Urinary bladder (tissue), 4 donors: ENCODE measurements around the gene FAM200C. TPM values are rescaled to one million over a fixed set of nuclear protein-coding genes. Genes with fewer than 3 reads are reported as not detected.

Experiments used
- DNase-seq: peaks from one replicate; pipeline ENCODE4 v3.0.0-alpha.2; 2015; ENCODE audit errors: extremely low spot score
- H3K27ac ChIP-seq: one replicate; pipeline ENCODE4 v1.5.1; 2013; ENCODE audit warnings: low read depth, mild to moderate bottlenecking, moderate library complexity
- H3K36me3 ChIP-seq: one replicate; pipeline ENCODE4 v1.6.1; 2013; ENCODE audit warnings: mild to moderate bottlenecking, moderate library complexity; ENCODE audit not compliant: insufficient read depth
- H3K4me1 ChIP-seq: one replicate; pipeline ENCODE4 v1.6.1; 2013; ENCODE audit warnings: mild to moderate bottlenecking, moderate library complexity; ENCODE audit not compliant: insufficient read depth
- H3K4me3 ChIP-seq: one replicate; pipeline ENCODE4 v1.5.1; 2013; ENCODE audit warnings: low read depth, low read length
- WGBS: extraction: QIAGEN DNeasy Blood & Tissue Kit; methylation state at CpG from one replicate; pipeline ENCODE4 v1.1.7; 2013; 5-methylcytosine and 5-hydroxymethylcytosine counted together
- polyA plus RNA-seq: library from polyadenylated mRNA; stranded (reverse); fragments of 200-250 nt; gene quantifications from one replicate; pipeline ENCODE4 v1.2.3, GENCODE V29; 2013
- total RNA-seq: library from RNA; depleted of rRNA; stranded (reverse); fragments of >200 nt; gene quantifications from one replicate; pipeline ENCODE4 v1.2.3, GENCODE V29; 2014
- donor health status: healthy with polysubstance abuse.
- donor health status: healthy.

FAM200C gene
- total and polyA plus RNA-seq, 2 donors, result 4.3 to 31.2 TPM

DNA sequence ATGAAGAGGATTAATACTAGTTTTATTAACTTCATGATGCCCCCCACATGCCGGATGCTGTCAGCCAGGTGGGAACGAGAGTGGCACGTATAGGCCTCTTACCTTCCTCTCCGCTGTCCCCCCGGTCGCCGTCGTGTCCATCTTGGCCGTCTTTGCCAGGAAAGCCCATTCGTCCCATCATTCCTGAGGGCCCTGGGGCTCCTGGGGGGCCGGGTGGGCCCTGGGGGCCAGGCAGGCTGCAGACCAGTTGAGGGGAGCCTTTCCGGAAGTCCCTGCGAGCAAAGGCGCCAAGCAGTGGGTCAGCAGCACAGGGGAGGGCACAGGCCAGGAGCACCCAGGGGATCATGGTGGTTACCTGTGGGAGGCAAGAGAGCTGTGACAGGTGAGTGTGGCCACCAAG lies 45.2 kb downstream of the FAM200C start:
- no peaks in the 10 kb centered on the region for H3K4me1 ChIP-seq
- WGBS, result 93% methylated on average over 14 of the region's 14 CpGs
- no peak for DNase-seq
- no peak overlapping the region for H3K27ac ChIP-seq
- H3K4me3 ChIP-seq, result no peak overlapping the region
- H3K36me3 ChIP-seq, result no peaks in the 10 kb centered on the region

DNA sequence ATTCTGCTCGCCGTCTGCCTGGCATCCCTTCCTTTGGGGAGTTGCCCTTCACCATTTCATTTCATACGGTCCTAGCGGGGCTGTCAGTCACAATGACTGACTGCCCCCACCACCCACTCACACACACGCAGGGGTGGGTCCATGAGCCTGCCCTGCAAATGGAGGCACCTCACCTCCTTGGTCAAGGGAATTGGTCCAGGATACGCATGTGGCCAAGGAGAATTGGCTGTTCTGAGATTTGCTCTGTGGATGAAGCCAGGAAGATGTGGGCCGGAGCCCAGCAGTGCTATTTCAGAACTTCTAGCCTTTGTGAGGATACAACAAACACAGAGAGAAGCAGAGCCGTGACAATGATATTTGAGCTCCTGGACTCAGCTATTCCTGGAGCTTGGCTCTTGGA lies 46.5 kb downstream of the FAM200C start:
- no peaks in the 10 kb centered on the region for H3K4me1 ChIP-seq
- no peak for DNase-seq
- no peak overlapping the region for H3K4me3 ChIP-seq
- no peak overlapping the region for H3K27ac ChIP-seq
- WGBS, result 80% methylated on average over 8 of the region's 8 CpGs
- H3K36me3 ChIP-seq, result no peaks in the 10 kb centered on the region

DNA sequence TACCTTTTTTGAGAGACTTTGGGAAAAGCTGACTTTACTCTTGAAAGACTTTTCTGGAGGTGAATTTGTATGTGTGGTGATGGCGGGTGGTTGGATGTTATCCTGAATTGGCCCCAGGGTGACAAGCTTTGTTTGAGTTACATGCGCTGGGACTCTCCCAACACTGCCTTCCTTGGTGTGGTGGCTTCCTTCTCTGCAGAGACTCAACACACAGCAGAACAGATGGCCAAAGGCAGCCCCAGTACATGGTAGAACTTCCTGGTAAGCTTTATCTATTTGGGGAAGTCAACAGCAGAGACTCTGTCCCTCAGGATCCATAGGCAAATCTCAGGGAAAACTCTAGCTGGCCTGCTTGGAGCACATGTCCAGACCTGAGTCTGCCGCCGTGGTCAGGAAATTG lies 47.5 kb downstream of the FAM200C start:
- Histone ChIP-seq H3K36me3 (no peaks in the 10 kb centered on the region), H3K4me1 (no peaks in the 10 kb centered on the region), H3K27ac (no peak overlapping the region), H3K4me3 (no peak overlapping the region)
- no peak for DNase-seq
- 94% methylated on average over 4 of the region's 4 CpGs for WGBS

DNA sequence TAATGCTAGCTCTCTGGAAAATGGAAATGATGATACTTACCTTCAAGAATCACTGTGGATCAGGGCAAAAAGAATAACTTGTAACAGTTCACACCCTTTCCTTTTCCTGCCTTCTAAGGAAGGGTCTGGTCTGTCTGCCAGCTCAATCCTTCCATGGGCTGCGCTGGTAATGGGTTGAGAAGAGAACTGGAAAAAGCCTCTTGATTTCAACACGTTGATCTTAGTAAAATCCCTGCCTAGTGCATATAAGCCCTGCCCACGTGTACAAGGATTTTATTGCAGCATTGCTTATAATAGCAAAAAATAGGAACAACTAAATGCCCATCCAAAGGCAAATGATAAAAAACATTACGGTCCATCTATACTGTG lies 49.9 kb downstream of the FAM200C start:
- Histone ChIP-seq H3K4me3 (no peak overlapping the region), H3K4me1 (no peaks in the 10 kb centered on the region), H3K27ac (no peak overlapping the region), H3K36me3 (no peaks in the 10 kb centered on the region)
- no peak for DNase-seq
- WGBS, result 57% methylated on average over 4 of the region's 4 CpGs

DNA sequence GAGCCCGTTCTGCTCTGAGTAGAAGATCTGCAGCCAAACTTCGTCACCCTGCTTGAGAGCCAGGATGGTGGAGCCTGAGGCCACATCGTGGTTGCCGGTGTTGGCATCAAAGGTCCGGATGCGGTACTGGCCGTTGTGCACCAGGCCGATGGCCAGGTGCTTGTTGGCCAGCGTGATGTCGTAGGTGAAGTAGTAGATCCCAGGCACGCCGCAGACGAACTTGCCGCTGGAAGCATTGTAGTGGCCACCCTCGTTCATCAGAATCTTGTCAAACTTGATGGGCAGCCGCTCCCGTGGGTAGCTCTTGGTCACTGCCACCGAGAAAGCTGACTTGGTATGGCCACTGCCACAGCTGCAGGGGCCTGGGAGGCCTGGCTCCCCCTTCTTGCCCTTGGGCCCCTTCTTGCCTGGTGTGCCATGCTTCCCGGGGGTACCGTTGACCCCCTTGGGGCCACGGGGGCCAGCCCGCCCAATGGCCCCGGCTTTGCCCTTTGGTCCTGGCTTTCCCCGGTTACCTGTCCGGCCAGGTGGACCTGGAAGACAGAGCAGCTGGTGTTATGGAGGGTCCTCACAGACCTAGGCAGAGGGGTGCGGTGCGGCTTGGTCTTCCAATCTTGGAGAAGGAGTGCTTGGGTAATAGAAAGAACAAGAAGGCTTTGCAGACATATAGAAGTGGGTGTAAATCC lies 50.5 kb downstream of the FAM200C start:
- Histone ChIP-seq H3K27ac (no peak overlapping the region), H3K4me3 (no peak overlapping the region), H3K4me1 (no peaks in the 10 kb centered on the region), H3K36me3 (no peaks in the 10 kb centered on the region)
- no peak for DNase-seq
- 96% methylated on average over 27 of the region's 27 CpGs for WGBS

DNA sequence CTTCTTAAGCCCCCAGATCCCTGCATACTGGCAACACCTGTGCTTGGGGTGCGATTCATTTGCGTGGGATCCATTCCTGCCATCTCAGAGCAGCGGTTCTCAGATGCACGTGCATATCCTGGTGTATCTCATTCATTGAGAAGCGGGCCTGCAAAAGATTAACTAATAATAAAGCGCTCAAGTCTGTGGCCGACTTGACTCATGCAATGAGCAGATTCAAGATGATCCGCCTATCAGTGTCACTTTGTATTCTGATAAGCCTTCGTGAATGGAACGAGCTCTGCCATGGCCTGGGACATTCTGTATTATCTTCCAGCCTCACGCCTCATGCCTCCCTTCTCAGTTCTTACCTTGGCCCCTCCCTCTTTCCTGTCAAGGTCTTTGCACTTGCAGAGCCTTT lies 51.8 kb downstream of the FAM200C start:
- Histone ChIP-seq H3K27ac (no peak overlapping the region), H3K4me1 (no peaks in the 10 kb centered on the region), H3K36me3 (no peaks in the 10 kb centered on the region), H3K4me3 (no peak overlapping the region)
- 81% methylated on average over 11 of the region's 11 CpGs for WGBS
- no peak for DNase-seq

DNA sequence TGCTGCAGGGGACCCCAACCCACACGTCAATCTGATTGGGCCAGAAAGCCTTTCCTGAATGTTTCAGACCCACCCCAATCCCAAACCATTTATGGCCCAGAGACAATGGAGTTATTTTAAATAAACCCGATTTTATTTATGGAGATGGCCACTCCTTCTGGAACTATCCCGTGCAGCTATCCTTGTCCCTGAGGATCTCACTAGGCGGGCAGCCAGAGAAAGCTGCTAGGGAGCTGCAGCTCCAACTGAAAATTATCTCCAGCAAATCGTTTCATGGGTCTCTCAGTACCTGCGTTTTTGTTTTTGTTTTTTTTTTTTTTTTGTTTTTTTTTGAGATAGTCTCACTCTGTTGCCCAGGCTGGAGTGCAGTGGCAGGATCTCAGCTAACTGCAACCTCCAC lies 52.4 kb downstream of the FAM200C start:
- Histone ChIP-seq H3K4me1 (no peaks in the 10 kb centered on the region), H3K4me3 (no peak overlapping the region), H3K36me3 (no peaks in the 10 kb centered on the region), H3K27ac (no peak overlapping the region)
- WGBS, result 55% methylated on average over 6 of the region's 6 CpGs
- DNase-seq, result no peak

Other genes starting within 250 kb of the FAM200C start
- gene FABP6, start 170.5 kb downstream of the FAM200C start, total RNA-seq, result 1.4 TPM
- 0.68 TPM for gene FABP6, start 170.5 kb downstream of the FAM200C start, polyA plus RNA-seq
- gene CCNJL, start 87.5 kb downstream of the FAM200C start, total RNA-seq, result 4.7 TPM
- 2.0 TPM for gene CCNJL, start 87.5 kb downstream of the FAM200C start, polyA plus RNA-seq
- 17.1 TPM for gene C1QTNF2, start 29.4 kb downstream of the FAM200C start, total RNA-seq
- 4.0 TPM for gene C1QTNF2, start 29.4 kb downstream of the FAM200C start, polyA plus RNA-seq
- 39.7 TPM for gene SLU7, start 19.0 kb upstream of the FAM200C start, total RNA-seq
- 35.7 TPM for gene SLU7, start 19.0 kb upstream of the FAM200C start, polyA plus RNA-seq
- 51.3 TPM for gene PTTG1, start 21.8 kb upstream of the FAM200C start, total RNA-seq
- gene PTTG1, start 21.8 kb upstream of the FAM200C start, polyA plus RNA-seq, result 6.5 TPM